Lower leg skin (tissue), 3 donors: ENCODE measurements around the gene FGF22.

ENCODE experiments used
- POLR2A ChIP-seq, 2 donors: fragments of 450-650 bp; IDR thresholded peaks; one replicate each; pipeline ENCODE4 v1.6.1; 2016 to 2017; ENCODE audit warnings: antibody characterized with exemption in 2 of 2, mild to moderate bottlenecking in 1 of 2, moderate library complexity in 1 of 2
- TF ChIP-seq, protein P1 (sequence below), 3 donors: fragments of 450-650 bp; IDR thresholded peaks; one replicate each; pipeline ENCODE4 v1.5.1; 2016; ENCODE audit warnings: antibody characterized with exemption in 3 of 3, mild to moderate bottlenecking in 3 of 3, moderate library complexity in 2 of 3

DNA sequence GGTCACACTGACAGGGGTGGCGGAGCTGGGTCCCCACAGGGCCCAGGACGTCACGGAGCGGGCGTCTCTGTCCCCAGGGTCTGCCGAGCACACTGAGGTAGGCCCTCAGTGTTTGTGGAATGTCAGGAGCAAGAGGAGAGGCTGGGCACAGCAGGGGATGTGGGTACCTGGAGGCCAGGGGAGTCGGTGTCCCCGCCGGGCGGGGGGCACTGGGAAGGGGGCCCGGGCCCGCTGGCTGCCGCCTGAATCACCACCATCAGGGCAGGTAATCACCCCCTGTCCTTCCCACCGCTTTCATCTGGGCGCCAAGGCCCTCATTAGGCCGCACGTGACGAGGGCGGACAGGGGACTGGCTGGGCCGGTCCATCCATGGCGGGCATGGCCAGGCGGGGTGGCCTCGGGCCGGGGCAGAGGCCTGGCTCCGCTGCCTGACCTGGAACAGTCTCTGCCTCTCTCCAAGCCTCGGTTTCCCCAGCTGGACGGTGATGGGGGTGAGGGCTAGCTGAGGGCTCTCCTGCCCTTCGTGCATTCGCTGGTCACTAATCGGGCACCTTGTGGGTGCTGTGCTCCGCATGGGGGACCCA lies 1.0 kb downstream of the FGF22 start:
- TF ChIP-seq, protein P1, sequence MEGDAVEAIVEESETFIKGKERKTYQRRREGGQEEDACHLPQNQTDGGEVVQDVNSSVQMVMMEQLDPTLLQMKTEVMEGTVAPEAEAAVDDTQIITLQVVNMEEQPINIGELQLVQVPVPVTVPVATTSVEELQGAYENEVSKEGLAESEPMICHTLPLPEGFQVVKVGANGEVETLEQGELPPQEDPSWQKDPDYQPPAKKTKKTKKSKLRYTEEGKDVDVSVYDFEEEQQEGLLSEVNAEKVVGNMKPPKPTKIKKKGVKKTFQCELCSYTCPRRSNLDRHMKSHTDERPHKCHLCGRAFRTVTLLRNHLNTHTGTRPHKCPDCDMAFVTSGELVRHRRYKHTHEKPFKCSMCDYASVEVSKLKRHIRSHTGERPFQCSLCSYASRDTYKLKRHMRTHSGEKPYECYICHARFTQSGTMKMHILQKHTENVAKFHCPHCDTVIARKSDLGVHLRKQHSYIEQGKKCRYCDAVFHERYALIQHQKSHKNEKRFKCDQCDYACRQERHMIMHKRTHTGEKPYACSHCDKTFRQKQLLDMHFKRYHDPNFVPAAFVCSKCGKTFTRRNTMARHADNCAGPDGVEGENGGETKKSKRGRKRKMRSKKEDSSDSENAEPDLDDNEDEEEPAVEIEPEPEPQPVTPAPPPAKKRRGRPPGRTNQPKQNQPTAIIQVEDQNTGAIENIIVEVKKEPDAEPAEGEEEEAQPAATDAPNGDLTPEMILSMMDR (IDR thresholded peaks at IDR 0.05), result no peak
- no peak for TF ChIP-seq POLR2A (IDR thresholded peaks at IDR 0.05)
